ENCODE results near the gene MEIOB. TPM values are rescaled to one million over a fixed set of nuclear protein-coding genes. Genes with fewer than 3 reads are reported as not detected.

Gene MEIOB
- polyA plus RNA-seq, 3 donors = not detected

DNA sequence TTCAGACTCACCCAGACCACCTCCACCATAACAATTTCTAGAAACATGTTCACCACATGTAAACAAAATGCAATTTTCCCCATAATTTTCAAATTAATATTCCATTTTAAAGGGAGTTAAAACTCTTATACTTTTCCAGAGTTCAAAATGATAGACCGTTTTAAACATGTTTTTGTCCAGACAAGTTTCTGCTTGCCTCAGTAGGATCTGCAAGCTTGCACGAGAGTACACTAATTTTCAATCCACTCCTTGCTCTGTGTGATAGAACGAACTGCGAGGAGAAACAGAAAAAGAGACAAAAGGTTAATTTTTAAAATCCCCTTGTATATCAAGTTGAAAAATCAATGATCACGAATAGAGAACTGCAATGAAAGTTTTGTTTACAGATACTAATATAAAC, 37.9 kb downstream of the MEIOB start:
- intact Hi-C loops (cut with micrococcal nuclease) = no loop called here
- Histone ChIP-seq H3K36me3 (replicated peaks in 1 of 2; ENCODE audit: control insufficient read depth in 1 of 2, insufficient read depth in 2 of 2, low read length in 2 of 2) (peaks cover 0 to 7% of the 10 kb centered on the region in 2 donors), H3K9me3 (replicated peaks in 1 of 2; ENCODE audit: control insufficient read depth in 1 of 2, insufficient read depth in 1 of 2, low read length in 2 of 2) (no peaks in the 10 kb centered on the region), H4K20me1 (ENCODE audit: insufficient read depth, low read length) (no peaks in the 10 kb centered on the region), H3K4me2 (replicated peaks; ENCODE audit: extremely low read depth, low read length, poor library complexity, severe bottlenecking) (no peak overlapping the region), H3K9ac (ENCODE audit: insufficient read depth, low read length, poor library complexity, severe bottlenecking) (no peak overlapping the region), H3K4me1 (ENCODE audit: control insufficient read depth in 1 of 2, insufficient read depth in 2 of 2, low read length in 2 of 2) (peaks cover under 1 to 4% of the 10 kb centered on the region in 2 donors), H2AFZ (ENCODE audit: insufficient read depth, low read depth, low read length, poor library complexity, severe bottlenecking) (no peak overlapping the region), H3K27ac (ENCODE audit: low read depth in 1 of 2, low read length in 2 of 2) (no peak overlapping the region), H3K79me2 (ENCODE audit: insufficient read depth, low read length) (no peaks in the 10 kb centered on the region), H3K27me3 (ENCODE audit: control insufficient read depth in 2 of 2, insufficient read depth in 2 of 2, low read length in 2 of 2) (no peaks in the 10 kb centered on the region), H3K4me3 (replicated peaks in 1 of 3; ENCODE audit: low read depth in 2 of 3, low read length in 3 of 3) (no peak overlapping the region)
- TF ChIP-seq CTCF (IDR thresholded peaks at IDR 0.05) = no peak
- no CpG with 5 or more reads among the region's 5 CpGs for WGBS (ENCODE audit: insufficient coverage)
- Mint-ChIP-seq H3K36me3 (peaks cover 7 to 13% of the 10 kb centered on the region in 2 donors), H3K4me1 (peaks cover 3% of the 10 kb centered on the region), H3K9me3 (no peaks in the 10 kb centered on the region), H3K27me3 (ENCODE audit: low read depth in 3 of 3) (no peaks in the 10 kb centered on the region), H3K4me3 (no peak overlapping the region), H3K27ac (no peak overlapping the region)
- no peak for DNase-seq

- peak overlapping the region in 1 of 7 donors; percentile 21 for H3K27ac Mint-ChIP-seq
- peaks cover 12% of the 10 kb centered on the region for H3K4me1 Mint-ChIP-seq
- Histone ChIP-seq H3K4me2 (replicated peaks; ENCODE audit: extremely low read depth, low read length, poor library complexity, severe bottlenecking) (no peak overlapping the region), H3K9me3 (replicated peaks in 1 of 2; ENCODE audit: control insufficient read depth in 1 of 2, insufficient read depth in 1 of 2, low read length in 2 of 2) (no peaks in the 10 kb centered on the region), H3K36me3 (replicated peaks in 1 of 2; ENCODE audit: control insufficient read depth in 1 of 2, insufficient read depth in 2 of 2, low read length in 2 of 2) (peaks cover 0 to 7% of the 10 kb centered on the region in 2 donors), H3K79me2 (ENCODE audit: insufficient read depth, low read length) (peaks cover 11% of the 10 kb centered on the region), H3K27ac (ENCODE audit: low read depth in 1 of 2, low read length in 2 of 2) (no peak overlapping the region), H2AFZ (ENCODE audit: insufficient read depth, low read depth, low read length, poor library complexity, severe bottlenecking) (no peak overlapping the region), H3K27me3 (ENCODE audit: control insufficient read depth in 2 of 2, insufficient read depth in 2 of 2, low read length in 2 of 2) (no peaks in the 10 kb centered on the region), H3K9ac (ENCODE audit: insufficient read depth, low read length, poor library complexity, severe bottlenecking) (no peak overlapping the region), H3K4me1 (ENCODE audit: control insufficient read depth in 1 of 2, insufficient read depth in 2 of 2, low read length in 2 of 2) (peaks cover 6 to 14% of the 10 kb centered on the region in 2 donors), H3K4me3 (replicated peaks in 1 of 3; ENCODE audit: low read depth in 2 of 3, low read length in 3 of 3) (no peak overlapping the region), H4K20me1 (ENCODE audit: insufficient read depth, low read length) (peaks cover under 1% of the 10 kb centered on the region)
- H3K36me3 Mint-ChIP-seq = peaks cover 7 to 13% of the 10 kb centered on the region in 2 donors
- no peaks in the 10 kb centered on the region for H3K27me3 Mint-ChIP-seq (ENCODE audit: low read depth in 3 of 3)
- H3K4me3 Mint-ChIP-seq = no peak overlapping the region
- intact Hi-C loops (cut with micrococcal nuclease) = no loop called here
- DNase-seq = no peak
- WGBS (ENCODE audit: insufficient coverage) = 80% methylated on average over 5 of the region's 9 CpGs
- H3K9me3 Mint-ChIP-seq = no peaks in the 10 kb centered on the region
- TF ChIP-seq CTCF (IDR thresholded peaks at IDR 0.05) = no peak
These were observed 39.0 kb downstream of the MEIOB start for GRCh38 chr16:1832838-1833454.

Data from CD14-positive monocyte (primary cell).